ENCODE measurements around the gene ASZ1.
"Not testable (repeated sequence)": the region's sequence is repeated elsewhere in the genome, so short reads cannot be mapped to it uniquely, and the experiment has no call there.

The ASZ1 gene, protein sequence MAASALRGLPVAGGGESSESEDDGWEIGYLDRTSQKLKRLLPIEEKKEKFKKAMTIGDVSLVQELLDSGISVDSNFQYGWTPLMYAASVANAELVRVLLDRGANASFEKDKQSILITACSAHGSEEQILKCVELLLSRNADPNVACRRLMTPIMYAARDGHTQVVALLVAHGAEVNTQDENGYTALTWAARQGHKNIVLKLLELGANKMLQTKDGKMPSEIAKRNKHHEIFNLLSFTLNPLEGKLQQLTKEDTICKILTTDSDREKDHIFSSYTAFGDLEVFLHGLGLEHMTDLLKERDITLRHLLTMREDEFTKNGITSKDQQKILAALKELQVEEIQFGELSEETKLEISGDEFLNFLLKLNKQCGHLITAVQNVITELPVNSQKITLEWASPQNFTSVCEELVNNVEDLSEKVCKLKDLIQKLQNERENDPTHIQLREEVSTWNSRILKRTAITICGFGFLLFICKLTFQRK

DNA sequence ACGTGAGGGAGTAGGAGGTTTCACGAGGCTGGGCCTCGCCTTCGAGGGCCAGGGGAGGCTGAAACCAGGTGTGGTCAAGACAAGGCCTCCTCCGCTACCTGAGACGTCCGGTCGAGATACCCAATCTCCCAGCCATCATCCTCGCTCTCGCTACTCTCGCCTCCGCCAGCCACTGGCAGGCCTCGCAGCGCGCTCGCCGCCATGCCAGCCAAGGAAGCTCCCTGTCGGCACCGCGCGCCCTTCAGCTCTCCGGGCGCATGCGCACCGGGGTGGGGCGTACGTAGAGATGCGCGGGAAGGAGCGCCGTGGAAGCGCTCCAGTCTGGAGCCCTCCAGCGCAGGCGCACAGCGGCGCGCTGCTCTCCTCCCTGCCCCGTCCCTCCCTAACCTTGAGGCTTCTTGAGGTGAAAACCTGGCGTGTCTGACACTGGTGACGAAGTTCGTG, at the start of gene ASZ1:
TSS of gene ASZ1 (minus strand) at position 236 of the 444 bp plus-strand sequence. CDS start at position 203, 33 bp downstream.
- H3K4me3 ChIP-seq (ENCODE audit: low read length), result no peak within 1 kb of the TSS

DNA sequence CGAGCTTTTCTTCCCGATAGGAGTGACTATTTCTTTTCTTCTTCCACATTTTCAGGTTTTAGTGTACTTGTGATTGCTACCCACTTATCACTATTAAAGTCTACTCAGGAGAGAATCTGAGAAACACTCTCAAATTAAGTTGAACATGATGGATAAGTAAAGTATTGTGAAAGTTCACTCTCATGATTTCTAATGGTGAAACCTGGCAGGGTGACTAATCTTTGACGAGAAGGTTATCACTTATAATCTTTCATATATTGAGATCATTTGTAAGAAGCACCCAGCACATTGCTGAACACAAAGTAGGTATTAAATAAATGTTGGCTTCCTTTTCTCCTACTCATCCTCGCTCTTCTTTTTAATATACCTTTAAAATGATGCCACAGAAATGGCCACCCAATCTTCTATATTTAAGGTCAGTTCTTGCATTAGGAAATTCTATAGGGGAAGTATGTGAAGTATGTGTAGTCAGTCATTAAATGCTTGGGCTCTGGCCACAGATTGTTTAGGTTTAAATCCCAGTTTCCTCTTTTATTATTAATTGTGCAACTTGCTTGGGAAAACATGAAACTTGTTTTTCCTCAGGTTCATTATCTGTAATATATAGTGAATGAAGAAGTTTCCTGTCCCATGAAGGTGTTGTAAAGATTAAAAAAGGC, 49.4 kb upstream of the ASZ1 start:
- no peak for TF ChIP-seq ZNF274 (IDR thresholded peaks at IDR 0.05; ENCODE audit: low read depth, low read length)
- H3K4me3 ChIP-seq (ENCODE audit: low read length), result no peak overlapping the region

More for the DNA sequence above, at the start of gene ASZ1:
- TF ChIP-seq ZNF274 (IDR thresholded peaks at IDR 0.05; ENCODE audit: low read depth, low read length), result no peak

DNA sequence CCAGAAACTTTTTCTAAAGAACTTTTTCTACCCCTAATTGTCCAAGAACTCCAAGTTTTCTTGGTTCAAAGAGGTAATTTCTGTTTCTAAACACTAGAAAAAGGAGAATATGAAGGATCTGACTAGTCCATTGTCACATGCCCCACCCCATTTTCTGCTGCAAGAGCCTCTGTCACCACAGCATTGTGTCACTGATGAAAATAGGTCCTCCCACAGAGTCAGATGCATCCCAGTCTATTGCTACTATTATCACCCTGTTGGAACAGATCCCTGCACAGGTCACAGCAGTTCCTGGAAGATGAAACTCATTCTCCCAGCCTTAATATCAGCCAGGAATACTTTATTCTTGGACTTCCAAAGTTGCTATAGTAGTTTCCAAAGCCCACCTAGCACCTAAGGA, 45.0 kb upstream of the ASZ1 start:
- H3K4me3 ChIP-seq (ENCODE audit: low read length), result no peak overlapping the region
- TF ChIP-seq ZNF274 (IDR thresholded peaks at IDR 0.05; ENCODE audit: low read depth, low read length), result no peak

DNA sequence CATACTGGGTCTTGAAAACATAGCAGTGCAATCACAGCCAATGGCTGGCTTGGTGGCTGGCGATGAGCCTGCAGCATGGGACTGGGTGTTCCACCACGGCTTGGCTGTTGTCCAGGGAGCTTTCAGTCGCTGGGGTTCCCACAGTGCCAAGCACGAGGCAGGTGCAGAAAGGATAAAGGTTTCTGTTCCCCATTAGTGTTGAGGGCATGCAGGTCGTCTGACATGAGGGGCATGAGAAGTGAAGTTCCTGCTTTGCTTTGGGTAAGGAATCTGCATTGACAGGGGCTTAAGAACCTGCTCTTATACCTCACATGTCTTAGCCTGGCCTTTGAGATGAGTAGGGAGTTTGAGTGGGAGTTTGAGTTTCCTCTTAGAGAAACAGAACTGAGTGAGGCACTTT, 43.5 kb upstream of the ASZ1 start:
- no peak for TF ChIP-seq ZNF274 (IDR thresholded peaks at IDR 0.05; ENCODE audit: low read depth, low read length)
- H3K4me3 ChIP-seq (ENCODE audit: low read length), result no peak overlapping the region

DNA sequence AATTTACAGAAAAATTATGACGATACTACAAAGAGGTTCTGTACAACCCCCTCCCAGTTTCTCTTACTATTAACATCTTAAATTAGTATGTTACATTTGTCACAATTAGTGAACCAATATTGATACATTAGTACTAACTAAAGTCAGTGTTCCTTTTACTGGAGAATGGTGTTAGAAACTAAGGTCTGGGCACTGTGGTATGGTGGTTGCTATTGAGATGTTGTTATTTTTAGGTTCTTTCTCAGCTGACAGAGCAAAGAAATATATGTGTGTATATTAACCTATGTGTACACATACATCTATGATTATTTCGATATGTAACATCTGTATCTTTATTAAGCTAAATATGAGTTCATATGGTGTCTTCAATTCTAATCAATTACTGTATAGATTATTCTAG, 40.9 kb upstream of the ASZ1 start:
- no peak overlapping the region for H3K4me3 ChIP-seq (ENCODE audit: low read length)

DNA sequence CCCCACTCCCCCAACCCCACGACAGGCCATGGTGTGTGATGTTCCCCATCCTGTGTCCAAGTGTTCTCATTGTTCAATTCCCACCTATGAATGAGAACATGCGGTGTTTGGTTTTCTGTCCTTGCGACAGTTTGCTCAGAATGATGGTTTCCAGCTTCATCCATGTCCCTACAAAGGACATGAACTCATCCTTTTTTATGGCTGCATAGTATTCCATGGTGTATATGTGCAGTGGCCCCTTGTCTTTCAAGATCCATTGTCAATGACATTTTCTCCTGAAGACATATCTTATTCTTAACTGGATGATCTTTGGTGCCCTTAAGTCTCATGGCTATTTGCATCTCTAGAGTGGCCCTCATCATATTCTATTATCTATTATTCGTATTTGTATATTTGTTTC, 33.5 kb upstream of the ASZ1 start:
- not testable (repeated sequence) for H3K4me3 ChIP-seq (ENCODE audit: low read length)

More for the DNA sequence above, 40.9 kb upstream of the ASZ1 start:
- no peak for TF ChIP-seq ZNF274 (IDR thresholded peaks at IDR 0.05; ENCODE audit: low read depth, low read length)

DNA sequence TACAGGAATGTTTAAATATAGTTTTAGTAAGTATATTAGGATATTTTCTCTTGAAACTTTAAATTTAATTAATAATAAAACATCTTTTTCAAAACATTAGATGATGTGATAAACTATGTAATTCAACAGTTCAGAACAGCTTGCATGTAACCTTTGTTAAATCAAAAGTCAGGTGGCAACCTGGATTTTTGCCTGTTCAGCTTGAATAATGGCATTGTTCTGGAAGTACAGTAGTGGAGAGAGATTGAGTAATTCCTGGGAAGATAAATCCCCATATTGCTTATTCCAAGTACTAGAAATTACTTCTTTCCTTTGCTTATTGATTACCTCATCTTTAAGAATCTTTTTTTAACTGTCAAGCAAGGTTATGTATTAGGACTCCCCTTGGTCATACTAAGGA, 32.4 kb upstream of the ASZ1 start:
- no peak for TF ChIP-seq ZNF274 (IDR thresholded peaks at IDR 0.05; ENCODE audit: low read depth, low read length)
- H3K4me3 ChIP-seq (ENCODE audit: low read length), result no peak overlapping the region

DNA sequence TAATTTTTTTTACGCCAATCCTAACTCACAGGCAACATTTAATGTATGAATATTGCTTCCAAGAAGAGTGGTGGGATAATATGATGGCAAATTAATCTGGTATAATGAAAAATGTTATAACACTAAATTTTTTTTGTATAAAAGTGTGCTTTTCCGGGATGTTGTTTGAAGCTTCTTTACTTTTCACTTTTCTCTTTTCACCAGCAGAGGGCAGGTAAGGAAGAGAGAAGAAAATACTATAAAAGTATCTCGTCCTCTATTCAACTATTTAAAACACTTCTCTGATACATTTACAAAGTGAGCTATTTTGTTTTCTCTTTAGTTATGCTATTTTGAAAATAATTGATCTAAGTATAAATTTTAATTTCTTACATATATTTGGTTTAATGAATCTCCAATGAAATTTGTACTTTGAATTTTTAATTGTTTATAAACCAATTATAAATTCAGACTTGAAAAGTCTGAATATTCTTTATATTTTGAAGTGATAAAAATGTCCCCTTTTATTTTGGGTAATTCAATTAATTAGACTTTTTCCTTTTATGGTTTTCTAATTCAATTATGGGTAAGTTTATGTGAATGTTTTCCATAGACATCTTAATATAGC, 31.8 kb upstream of the ASZ1 start:
- H3K4me3 ChIP-seq (ENCODE audit: low read length), result no peak overlapping the region
- TF ChIP-seq ZNF274 (IDR thresholded peaks at IDR 0.05; ENCODE audit: low read depth, low read length), result no peak

DNA sequence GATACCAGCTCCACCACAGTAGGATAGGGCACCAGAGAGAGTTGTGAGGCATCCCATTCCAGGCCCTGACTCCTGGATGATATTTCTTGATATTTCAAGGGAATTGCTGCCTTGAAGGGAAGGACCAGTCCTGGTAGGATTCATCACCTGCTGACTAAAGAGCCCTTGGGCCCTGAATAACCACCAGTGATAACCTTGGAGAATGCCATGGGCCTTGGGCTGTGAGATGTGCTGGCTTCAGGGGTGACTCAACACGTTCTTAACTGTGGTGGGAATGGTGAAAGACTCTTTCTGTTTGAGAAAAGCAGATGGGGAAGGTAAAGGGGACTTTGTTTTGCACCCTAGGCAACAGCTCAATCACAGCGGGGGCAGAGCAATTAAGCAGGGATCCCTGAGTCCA, 21.4 kb upstream of the ASZ1 start:
- no peak overlapping the region for H3K4me3 ChIP-seq (ENCODE audit: low read length)
- TF ChIP-seq ZNF274 (IDR thresholded peaks at IDR 0.05; ENCODE audit: low read depth, low read length), result no peak

DNA sequence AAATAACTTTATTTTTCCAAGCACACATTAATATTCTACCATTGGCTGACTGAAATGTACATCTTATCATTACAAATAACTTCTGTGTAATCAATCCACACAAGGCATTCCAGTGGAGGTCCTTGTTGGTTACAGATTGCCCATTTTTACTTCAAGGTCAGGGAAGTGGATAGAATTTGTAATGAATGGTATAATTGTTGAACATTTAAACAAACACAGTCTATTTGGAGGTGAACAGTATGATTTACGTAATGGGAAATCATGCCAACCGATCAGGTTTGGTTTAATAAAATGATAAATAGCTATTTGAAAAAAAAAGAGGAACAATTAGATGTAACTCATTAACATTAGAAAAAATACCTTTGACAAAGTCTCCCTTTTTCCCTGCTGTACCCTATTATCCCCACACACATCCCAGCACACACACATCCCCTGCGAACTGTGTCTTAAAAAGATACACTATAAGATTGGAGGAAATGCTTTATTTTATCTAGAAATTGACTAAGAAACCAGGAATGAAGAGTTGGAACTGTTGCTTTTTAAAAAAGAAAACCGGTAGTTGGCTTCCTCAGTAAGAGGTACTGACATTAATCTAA, 19.0 kb upstream of the ASZ1 start:
- H3K4me3 ChIP-seq (ENCODE audit: low read length), result no peak overlapping the region
- no peak for TF ChIP-seq ZNF274 (IDR thresholded peaks at IDR 0.05; ENCODE audit: low read depth, low read length)

DNA sequence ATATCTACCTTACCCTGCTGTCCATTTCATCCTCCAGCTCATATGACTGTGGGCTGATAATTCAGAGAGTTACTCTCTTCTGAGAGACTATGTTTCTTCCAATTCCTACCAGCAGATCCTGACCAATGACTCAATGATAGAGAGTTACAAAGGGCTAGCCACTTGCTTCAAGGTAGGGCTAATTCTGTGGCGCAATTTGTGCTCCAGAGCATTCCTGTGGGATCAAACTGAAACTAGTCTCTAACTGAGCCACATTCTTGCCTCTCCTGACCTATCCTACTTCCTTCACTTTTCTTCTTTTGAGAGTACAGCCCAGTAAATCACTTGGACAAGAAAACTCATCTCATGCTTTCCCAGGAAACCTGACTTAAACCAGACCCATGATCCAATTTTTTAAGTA, 17.9 kb upstream of the ASZ1 start:
- no peak for TF ChIP-seq ZNF274 (IDR thresholded peaks at IDR 0.05; ENCODE audit: low read depth, low read length)

DNA sequence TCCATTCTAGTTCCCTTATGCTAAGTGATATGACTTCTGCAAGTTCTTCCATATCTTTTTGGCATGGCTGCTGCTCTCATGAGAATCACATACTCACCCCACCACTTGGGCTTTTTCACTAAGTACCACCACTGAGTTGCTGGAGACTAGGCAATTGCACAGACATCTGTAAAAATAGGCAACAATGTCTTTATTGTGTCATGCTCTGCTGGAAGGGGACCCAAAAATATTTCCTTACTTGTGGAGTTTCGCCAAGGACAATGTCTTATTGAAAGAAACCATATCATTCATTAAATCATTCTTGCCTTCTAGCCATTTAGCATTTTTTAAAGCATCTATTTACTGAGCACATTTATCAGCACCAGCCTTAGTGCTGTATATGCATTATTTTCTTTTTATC, 17.4 kb upstream of the ASZ1 start:
- no peak for TF ChIP-seq ZNF274 (IDR thresholded peaks at IDR 0.05; ENCODE audit: low read depth, low read length)
- no peak overlapping the region for H3K4me3 ChIP-seq (ENCODE audit: low read length)

More for the DNA sequence above, 17.9 kb upstream of the ASZ1 start:
- H3K4me3 ChIP-seq (ENCODE audit: low read length), result no peak overlapping the region

DNA sequence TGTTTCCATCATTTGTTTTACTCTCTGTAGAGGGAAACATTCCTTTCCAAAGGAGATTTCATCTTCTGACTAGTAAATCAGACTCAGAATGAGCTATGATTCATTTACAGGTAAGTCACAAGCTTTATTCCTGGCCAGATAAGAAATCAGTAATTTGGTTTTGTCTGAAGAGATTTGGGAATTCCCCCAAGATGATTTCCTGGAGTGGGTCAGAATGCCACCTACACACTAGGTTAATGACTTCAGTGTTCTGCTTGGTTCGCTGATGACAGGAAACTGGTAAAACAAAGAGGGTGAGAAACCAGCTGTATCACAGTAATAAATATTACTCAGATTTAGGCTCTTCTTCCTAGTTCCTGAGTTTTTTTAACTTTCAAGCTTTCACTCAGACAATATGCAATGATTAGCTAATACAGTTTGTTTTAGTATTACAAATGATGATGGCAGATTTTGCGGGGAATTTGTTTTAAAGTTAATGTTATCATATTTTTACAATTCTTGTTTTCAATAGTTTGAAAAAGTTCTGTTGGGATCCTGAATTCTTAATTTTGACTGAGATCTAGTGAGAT, 8.3 kb upstream of the ASZ1 start:
- H3K4me3 ChIP-seq (ENCODE audit: low read length), result no peak overlapping the region
- TF ChIP-seq ZNF274 (IDR thresholded peaks at IDR 0.05; ENCODE audit: low read depth, low read length), result no peak
